HG03135 (cell line): ENCODE data around the gene STX18.
"Not testable (repeated sequence)": the region's sequence is repeated elsewhere in the genome, so short reads cannot be mapped to it uniquely, and the experiment has no call there.

Source experiments
- ATAC-seq: cut with Tn5 transposase; IDR thresholded peaks from one replicate; pipeline ENCODE4 v1.9.1; 2021; ENCODE audit warnings: mild to moderate bottlenecking, moderate library complexity; ENCODE audit not compliant: unreplicated experiment

The STX18 gene

DNA sequence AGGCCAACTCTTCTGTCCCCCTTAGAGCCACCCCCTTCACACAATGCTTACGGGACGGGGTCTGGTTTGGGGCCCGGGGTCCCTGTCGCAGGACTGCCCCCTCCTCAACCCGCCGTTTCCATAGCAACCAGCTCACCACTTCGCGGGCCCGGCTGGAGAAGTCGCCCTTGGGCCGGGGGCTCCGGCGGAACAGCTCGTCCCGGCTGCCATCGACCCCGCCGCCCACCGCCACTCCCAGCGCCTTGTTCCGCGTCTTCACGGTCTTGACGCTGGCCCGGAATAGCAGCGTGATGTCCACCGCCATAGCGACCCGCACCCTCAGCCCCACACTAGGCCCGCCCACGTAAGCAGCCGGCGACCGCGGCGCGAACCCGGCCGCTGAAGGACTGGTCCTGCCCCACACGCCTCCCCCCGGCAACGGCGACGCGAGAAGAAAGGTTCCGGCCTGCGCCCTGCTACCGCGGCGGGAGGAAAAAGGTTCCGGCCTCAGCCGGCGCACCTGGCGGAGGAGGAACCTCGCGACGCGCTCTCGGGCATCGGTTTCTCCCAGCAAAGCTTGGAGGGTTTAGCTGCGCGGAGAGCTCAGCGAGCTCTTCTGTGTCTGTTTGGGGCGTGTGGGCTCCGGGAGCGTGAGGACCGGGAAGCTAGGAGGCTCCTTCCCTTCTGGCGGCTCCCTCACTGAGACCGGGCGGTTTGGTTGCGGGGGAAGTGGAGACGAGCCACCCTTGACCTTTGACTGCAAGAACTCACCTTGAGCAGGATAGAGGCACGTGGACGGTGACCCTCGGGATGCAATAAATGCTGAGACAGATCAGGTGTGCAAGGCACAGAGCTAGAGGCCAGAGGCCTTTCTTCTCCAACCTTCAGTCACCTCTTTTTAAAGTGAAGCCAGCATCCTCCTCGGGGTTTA, at the start of gene STX18:
Gene STX18 (minus strand): TSS at position 388 of the 910 bp plus-strand sequence. CDS start 84 bp downstream, at position 304.
- peak; percentile 86 for ATAC-seq

DNA sequence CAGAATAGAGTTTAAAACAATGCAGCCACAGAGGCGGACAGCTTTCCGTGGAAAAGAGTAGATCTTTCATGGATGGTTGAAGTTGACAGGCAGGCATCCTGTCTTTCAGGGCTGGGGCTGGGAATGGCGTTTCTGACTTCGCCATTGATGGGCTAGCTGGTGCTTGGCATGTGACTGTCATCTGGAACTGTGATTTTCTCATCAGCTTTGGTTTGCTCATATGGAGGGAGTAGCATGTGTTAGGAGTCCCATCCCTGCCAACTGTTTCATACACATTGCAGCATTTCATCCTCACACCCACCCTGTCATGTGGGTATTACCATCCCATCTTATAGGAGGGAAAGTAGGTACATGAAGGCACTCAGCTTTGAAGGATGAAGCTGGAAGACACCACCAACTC, 49.2 kb upstream of the STX18 start:
- no peak for ATAC-seq

DNA sequence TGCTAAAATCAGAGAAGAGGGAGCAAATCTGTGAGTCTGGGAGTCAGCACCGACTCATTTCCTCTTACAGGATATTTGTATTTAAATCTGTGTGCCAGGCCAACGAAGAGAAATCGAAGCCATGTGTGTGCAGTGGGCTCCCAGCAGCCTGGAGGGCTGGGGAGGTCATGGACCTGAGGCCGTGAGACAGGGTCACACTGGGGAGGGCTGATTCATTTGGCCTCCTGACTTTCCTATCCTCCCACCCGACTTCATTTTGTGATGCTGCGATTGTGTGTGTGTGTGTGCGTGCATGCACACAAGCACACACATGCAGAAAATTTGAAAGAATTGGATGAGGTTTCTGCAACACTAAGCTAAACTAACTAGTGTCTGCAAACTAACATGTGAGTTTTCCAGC, 48.7 kb upstream of the STX18 start:
- no peak for ATAC-seq

DNA sequence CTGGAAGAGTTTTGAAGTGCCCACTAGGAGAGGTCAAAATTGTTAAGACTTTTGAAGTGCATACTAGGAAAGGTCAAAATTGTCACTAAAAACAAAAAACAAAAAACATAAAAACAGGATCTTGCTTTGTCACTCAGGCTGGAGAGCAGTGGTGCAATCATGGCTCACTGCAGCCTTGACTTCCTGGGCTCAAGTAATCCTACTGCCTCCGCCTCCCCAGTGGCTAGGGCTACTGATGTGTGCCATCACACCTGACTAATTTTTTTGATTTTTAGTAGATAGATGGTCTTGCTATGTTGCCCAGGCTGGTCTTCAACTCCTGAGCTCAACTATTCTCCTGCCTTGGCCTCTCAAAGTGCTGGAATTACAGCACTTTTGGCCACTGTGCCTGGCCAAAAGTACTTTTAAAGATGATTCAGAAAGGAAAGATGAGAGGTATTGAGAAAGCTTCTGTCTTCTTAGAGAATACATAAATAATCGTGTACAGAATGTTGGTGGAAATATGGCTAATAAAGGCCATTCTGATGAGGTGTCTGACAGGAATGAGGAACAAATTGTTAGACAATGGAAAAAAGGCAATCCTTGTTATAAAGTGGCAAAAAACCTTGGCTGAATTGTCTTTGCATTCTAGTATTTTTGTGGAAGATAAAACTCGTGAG, 43.3 kb upstream of the STX18 start:
- no peak for ATAC-seq

DNA sequence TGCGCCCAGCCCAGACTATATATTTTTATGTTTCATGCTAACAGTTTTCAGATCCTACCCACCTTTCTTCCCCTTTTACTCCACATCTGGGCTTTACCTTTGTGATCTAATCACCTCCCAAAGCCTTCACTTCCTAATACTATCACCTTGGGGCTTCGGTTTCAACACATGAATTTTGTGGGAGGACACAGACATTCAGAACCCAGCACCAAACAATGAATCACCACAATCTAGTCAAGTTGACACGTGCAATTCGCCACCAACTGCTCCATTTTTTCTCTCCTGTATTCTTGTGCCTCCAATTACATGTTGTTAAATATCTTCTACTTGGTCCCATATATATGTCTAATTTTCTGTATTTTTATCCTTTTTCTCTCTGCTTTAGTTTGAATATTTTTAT, 41.8 kb upstream of the STX18 start:
- ATAC-seq: no peak

DNA sequence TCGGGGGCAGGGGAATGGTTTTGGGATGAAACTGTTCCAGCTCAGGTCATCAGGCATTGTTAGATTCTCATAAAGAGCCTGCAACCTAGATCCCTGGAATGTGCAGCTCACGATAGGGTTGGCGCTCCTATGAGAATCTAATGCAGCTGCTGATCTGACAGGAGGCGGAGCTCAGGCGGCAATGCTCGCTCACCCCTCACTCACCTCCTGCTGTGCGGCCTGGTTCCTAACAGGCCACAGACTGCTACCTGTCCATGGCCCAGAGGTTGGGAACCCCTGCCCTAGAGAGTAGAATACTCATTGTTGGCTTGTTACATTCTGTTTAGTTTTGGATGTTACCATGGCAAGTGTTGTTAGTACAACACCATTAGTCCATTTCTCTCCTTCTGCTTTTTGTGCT, 40.8 kb upstream of the STX18 start:
- ATAC-seq: no peak

DNA sequence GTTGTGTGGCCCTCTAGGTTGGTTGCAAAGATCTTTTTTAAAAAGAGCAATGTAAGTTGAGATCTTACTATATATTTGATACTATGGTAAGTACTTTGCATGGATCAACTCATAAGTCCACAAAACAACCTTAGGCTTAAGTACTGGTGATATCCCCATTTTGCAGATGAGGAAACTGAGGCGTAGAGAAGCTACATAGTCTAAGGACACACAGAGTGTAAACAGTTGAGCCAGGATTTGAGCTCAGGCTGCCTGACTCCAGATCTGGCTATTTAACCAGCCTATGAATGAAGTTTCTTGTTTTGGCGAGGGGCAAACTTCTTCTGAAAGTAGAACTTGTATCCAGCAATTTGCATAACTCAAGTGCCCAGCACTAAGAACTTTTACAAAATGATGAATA, 38.6 kb upstream of the STX18 start:
- no peak for ATAC-seq

DNA sequence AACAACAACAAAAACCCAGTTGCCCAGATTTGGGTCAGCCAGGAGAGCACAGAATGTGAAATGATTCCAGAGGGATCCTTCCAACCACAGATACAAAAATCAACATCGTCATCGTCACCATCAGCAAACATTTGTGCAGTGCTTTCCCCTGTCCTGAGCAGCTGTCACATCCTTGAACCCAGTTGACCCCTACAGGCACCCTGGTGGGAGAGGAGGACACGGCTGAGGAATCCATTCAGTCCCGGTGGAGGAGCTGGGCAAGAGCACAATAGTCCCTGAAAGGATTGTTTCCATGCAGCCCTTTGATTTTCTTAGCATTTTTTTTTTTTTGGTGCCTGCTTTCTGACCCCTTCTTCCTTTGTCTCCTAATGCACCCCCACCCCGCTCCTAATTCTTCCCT, 37.1 kb upstream of the STX18 start:
- no peak for ATAC-seq

DNA sequence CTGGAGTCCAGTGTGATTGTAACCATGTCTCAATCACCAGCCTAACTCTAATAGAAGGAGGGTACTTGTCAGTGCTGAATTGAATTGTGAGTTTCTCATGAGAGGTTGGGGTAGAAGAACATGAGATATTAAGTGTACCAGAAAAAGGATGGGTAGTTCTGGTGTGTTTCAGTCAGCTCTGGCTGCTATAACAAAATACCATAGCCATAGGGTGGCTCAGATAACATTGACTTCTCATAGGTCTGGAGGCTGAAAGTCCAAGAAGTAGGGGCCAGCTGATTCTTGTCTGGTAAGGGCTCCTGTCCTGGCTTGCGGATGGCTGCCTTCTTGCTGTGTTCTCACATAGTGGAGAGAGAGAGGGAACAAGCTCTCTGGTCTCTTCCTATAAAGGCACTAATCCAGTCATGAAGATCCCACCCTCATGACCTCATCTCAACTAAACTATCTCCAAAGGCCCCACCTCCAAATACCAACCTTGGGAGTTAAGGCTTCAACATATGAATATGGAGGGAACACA, 35.6 kb upstream of the STX18 start:
- ATAC-seq: no peak

DNA sequence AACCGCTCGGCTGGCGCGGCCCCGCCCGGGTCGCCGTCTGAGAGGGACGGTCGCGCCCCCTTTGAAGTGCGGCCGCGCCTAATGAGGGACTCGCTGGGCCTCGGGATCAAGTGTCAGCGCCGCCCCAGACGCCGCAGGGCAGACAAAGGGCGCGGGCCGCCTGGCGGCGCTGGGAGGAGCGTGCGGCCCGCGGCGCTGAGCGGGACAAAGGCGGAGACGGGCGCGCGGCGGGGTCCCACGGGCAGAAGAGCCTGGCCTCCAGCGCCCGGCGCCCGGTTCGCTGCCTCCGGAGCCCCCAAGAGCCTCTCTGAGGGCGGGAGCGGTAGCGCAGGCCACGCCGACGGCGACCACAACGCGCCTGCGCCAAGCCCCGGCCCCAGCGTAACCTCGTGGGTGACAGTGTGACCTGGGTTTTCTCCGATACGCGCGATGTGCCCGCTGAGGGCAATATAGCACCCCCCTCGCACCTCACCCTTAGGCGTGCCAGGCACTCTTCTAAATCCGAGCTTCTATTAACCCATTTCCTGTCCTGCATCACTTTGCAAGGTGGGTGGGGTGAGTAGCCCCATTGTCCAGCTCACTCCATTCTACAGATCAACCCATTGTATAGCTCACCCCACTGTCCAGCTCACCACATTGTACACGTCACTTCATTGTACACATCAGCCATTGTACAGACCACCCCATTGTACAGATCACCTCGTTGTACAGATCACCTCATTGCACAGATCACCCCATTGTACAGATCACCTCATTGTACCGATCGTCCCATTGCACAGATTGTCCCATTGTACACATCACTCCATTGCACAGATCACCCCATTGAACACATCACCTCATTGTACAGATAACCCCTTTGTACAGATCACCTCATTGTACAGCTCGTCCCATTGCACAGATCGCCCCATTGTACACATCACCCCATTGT, 33.7 kb upstream of the STX18 start:
- ATAC-seq: peak; percentile 83

DNA sequence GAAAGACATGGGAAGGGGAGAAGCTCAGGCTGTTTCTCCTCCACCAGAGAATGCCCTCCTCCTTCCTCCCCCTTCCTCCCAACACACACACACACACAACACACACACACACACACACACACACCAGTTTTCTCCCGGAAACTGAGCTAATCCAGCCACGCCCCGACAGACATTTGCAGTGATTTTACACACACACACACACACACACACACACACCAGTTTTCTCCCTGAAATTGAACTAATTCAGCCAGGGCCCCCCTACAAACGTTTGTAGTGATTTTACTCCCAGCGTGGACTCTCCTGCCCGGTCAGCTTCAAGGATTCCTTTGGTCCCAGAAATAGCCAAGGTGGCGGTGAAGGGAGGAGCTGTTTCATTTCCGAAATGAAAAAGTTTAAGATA, 32.9 kb upstream of the STX18 start:
- ATAC-seq: no peak

DNA sequence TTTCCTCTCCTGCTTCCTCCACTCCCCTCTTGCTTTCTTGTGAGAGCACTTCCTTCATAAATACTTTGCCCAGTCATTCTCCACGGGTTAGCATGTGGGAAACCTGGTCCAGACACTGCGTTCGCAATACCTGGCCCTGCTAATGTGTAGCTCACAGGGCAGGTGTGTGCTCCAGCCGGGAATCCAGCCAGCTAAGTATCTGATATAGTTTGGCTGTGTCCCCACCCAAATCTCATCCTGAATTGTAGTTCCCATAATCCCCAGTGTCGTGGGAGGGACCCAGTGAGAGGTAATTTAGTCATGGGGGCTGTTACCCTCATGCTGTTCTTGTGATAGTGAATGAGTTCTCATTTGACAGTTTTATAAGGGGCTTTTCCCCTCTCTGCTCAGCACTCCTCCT, 32.2 kb upstream of the STX18 start:
- ATAC-seq: no peak

DNA sequence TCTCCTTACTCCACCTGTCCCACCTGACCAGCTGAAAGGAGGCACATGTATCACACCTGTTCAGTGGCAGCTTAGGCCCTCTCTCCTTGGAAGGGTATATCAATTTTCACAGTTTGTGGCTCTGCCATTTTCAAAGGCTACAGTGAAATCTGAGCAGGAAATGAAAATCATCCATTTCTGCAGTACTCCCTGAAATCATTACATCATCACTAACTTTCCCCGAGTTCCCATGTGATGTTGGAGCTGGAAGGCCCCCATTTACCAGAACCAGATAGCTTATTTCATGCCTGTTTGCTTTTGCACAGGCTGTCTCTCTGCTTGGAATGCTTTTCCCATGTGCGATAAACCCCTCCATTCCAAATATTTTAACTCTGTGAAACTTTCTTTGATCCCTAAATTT, 31.0 kb upstream of the STX18 start:
- ATAC-seq: no peak

DNA sequence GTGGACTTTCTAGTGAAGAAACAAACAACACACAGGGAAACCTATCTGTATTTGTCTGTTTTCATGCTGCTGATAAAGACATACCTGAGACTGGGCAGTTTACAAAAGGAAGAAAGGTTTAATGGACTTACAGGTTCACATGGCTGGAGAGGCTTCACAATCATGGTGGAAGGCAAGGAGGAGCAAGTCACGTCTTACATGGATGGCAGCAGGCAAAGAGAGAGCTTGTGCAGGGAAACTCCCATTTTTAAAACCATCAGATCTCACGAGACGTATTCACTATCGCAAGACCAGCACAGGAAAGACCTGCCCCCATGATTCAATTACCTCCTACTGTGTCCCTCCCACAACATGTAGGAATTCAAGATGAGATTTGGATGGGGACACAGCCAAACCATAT, 28.0 kb upstream of the STX18 start:
- not testable (repeated sequence) for ATAC-seq

DNA sequence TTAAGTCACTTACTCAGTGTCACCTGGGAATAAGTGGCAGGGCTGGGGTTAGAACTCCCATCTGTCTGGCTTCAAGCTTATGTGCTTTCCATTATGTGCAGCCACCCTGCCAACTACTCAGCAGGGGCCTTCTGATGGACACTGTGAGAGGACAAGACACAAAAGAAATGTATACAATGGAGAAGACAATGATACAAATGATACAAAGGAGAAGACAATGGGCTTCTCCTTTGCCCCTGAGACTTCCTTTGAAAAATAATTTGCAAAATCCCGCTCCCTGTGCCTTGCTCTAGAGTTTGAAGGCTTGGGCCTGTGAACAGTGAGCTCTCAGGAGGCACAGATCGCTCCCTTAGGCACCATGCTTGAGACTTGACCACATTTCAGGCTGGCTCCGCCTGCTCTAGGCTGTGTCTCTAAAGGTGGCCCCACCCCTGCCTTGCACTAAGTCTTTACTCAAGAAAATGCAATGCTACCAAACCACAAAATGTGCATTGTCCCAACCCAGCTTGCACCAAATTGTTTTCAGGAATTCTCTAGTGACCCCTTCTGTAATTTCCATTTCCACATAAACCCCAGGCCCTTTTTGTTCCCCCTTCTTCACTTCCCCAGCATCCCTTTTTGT, 27.1 kb upstream of the STX18 start:
- ATAC-seq: no peak

DNA sequence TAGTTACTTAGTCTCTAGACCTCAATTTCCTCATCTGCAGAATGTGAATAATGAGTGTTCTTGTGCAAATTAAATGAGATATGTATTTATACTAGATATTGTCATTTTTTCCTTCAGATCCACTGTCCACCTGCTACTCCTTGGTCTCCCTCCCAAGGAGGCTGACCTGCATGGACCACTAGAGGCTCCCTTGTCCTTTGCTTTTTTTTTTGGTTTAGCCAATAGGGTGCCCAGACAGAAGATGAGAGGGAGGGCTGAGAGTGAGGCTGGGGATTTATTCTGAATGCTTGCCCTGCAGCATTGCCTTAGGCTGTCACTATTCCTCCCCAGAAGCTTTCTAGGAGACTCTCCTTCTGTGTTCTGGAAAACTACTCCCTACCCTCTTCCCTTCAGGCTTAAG, 24.5 kb upstream of the STX18 start:
- ATAC-seq: not testable (repeated sequence)

DNA sequence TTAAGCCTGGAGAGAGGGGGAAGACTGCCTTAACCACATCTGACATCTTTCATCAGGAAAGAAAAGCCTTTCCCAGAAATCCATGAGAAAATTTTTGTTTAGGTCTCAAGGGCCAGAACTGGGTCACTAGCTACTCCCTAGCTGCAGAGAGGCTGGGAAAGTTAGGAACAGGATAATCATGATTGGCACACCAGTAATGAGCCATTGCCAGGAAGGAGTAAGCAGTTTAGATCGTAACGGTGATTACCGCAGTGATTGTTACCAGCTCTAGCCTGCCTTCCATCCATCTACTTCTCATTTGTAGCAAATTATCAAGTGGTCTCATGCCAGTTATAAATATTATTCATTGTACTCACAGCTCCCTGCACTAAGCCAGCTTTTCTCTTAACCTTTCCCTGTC, 22.7 kb upstream of the STX18 start:
- no peak for ATAC-seq

DNA sequence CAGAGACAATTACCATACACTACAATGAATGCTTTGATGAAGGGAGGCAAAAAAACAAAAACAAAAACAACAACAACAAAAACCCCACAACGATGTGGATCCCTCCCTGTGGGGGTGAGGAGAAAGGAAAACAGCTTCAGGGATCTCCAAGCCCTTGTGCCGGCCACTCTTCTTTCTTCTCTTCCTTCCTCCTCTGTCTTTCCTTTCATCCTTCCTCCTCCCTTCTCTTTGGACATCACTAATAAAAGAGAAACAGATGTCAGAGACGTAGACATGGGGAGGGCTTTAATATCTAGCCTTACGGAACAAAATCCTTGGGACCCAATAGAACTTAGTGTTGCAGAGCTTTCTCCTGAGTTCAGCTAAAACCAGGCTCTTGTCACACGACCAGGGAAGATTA, 18.8 kb upstream of the STX18 start:
- no peak for ATAC-seq

DNA sequence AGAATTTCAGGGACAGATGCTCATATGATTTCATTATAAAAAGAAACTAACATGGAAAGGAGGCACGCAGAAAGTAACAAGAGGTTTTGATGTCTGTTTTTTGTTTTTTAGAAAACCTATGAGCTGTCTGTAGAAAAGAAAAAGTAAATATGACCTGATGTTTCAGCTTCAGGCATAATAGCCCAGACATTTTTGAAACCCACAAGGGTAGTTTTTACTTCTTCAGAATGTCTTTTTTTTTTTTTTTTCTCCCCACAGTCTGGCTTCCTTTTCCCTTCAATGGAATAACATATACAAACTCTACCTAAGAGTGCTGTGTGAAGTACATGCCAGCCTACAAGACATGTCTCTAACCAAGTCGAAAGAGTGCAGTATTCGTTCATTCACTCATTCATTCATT, 18.3 kb upstream of the STX18 start:
- ATAC-seq: no peak

DNA sequence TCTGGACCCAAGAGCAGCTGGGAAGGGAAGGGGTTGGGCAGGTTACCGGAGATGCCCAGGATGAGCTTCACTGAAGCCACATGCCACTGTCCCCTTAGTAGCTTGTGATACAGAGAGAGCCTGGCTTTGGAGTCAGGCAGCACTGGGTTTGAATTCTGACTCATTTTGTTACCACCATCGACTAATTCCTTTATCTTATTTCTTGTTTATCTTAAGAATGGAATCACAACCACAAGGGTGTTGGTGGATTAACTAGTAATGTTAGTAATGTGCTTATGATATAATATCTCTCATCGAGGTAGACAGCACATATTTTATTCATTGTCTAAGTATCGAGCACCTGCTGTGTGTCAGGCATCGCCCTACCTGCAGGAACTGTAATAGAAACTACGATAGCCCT, 17.7 kb upstream of the STX18 start:
- ATAC-seq: no peak

DNA sequence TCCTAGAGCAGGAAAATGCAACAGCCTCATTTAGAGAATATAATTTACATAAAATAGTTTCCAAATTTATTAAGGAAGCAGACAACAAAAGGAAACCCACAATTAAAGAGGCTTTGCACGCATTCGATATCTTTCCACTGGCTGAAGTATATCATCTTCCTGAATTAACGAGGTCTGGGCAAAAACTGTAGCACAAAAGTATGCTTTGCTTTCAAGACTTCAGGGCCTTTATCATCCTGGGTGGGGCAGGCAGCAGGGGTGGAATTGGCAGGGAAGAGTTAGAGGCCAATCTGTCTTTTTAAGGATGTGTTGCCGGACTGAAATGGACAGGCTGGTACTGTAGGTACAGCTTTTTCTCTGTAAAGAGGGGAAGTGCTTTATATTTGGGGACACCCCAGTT, 17.0 kb upstream of the STX18 start:
- no peak for ATAC-seq
